GM23338 (cell line): ENCODE data around the gene MAGEA4.

Source experiments
- CREB1 ChIP-seq: fragments of 250-450 bp; sonication (Bioruptor Pico); IDR thresholded peaks from 2 replicates; pipeline ENCODE4 v1.5.0; 2020; ENCODE audit warnings: low read depth, mild to moderate bottlenecking, moderate library complexity
- CTCF ChIP-seq, 2 experiments: fragments of 200-600 bp in 1 of 2; sonication (generic) in 1 of 2; conservative IDR thresholded peaks; 2 replicates each; pipeline versions ENCODE4 v1.5.1 to v1.6.1; 2016 to 2017; ENCODE audit warnings: antibody characterized with exemption in 2 of 2, low read depth in 2 of 2, mild to moderate bottlenecking in 2 of 2, moderate library complexity in 1 of 2
- ETS1 ChIP-seq: IDR thresholded peaks from 2 replicates; pipeline ENCODE4 v1.6.1; 2016; ENCODE audit warnings: antibody characterized with exemption
- EZH2 ChIP-seq: fragments of 200-600 bp; sonication (generic); IDR thresholded peaks from one replicate; pipeline ENCODE4 v1.8.0; 2017; ENCODE audit warnings: antibody characterized with exemption, mild to moderate bottlenecking, low read depth; ENCODE audit not compliant: unreplicated experiment
- EZH2phosphoT487 ChIP-seq: fragments of 200-600 bp; sonication (generic); IDR thresholded peaks from one replicate; pipeline ENCODE4 v1.8.1; 2018; ENCODE audit warnings: antibody characterized with exemption; ENCODE audit not compliant: unreplicated experiment
- NANOG ChIP-seq: IDR thresholded peaks from 2 replicates; pipeline ENCODE4 v1.6.1; 2016; ENCODE audit warnings: antibody characterized with exemption, borderline replicate concordance
- REST ChIP-seq: IDR thresholded peaks from one replicate; pipeline ENCODE4 v1.6.1; 2018; ENCODE audit warnings: antibody characterized with exemption; ENCODE audit not compliant: unreplicated experiment
- ZNF114 ChIP-seq: fragments of 250-450 bp; sonication (Bioruptor Pico); IDR thresholded peaks from 2 replicates; pipeline ENCODE4 v1.5.0; 2020; ENCODE audit warnings: mild to moderate bottlenecking, moderate library complexity

DNA sequence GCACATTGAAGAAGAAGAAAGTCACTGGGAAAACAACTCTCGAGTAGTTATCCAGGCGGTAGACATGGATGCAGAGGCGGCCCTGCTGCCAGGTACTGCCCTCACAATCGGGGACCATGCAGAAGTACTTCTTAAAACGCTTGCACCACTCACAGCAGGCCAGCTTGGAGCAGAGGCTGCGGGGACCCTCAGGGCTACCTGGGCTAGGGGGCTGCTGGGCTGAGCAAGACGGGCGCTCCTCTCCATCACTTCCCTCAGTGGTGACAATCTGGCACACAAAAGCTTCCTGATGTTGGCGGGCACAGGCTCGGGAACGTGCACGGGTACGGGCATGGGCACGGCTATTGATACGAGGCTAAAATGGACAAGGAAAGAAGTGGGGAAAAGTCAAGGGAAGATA lies 42.0 kb downstream of the MAGEA4 start:
- TF ChIP-seq CTCF (conservative IDR thresholded peaks at IDR 0.05; ENCODE audit: low read depth in 2 of 2) = no peak
- no peak for TF ChIP-seq EZH2phosphoT487
- no peak for TF ChIP-seq EZH2
- no peak for TF ChIP-seq ETS1
- no peak for TF ChIP-seq NANOG
- TF ChIP-seq CREB1 (CRISPR knock-in tag) = no peak
- no peak for TF ChIP-seq ZNF114
- TF ChIP-seq REST = no peak
